Measurements from ENCODE around the gene RNF4.

GRCh38 chr4:2483237-2483636 lies 14.3 kb downstream of the RNF4 start:
- TF ChIP-seq POLR2A (IDR thresholded peaks at IDR 0.05) (no peak), CTCF (IDR thresholded peaks at IDR 0.05) (no peak)
